Activated naive CD4-positive, alpha-beta T cell treated with anti-CD3 and anti-CD28 coated beads for 36 hours (primary cell): ENCODE data around the gene RDH11. TPM values are rescaled to one million over a fixed set of nuclear protein-coding genes. Genes with fewer than 3 reads are reported as not detected.

Source experiments
- CTCF ChIA-PET: fragments of 350-600 bp; sonication (Branson Sonifier 250); formaldehyde crosslinking; loops from one replicate; lab custom pipeline; 2021; ENCODE audit warnings: antibody characterized with exemption; lab: Charles Lee
- DNase-seq: peaks from one replicate; pipeline ENCODE4 v3.0.0-alpha.2; 2020
- H3K27ac Mint-ChIP-seq: one replicate; pipeline ENCODE4 v1.8.0; 2021; ENCODE audit warnings: mild to moderate bottlenecking, mixed read lengths
- H3K27me3 Mint-ChIP-seq: one replicate; pipeline ENCODE4 v1.8.0; 2021; ENCODE audit warnings: low read depth, mixed read lengths
- H3K36me3 Mint-ChIP-seq: one replicate; pipeline ENCODE4 v1.8.0; 2021; ENCODE audit warnings: low read depth, mixed read lengths
- H3K4me1 Mint-ChIP-seq: one replicate; pipeline ENCODE4 v1.8.0; 2021; ENCODE audit warnings: low read depth, mixed read lengths
- H3K4me3 Mint-ChIP-seq: one replicate; pipeline ENCODE4 v1.8.0; 2021; ENCODE audit warnings: mild to moderate bottlenecking, moderate library complexity, mixed read lengths
- H3K9me3 Mint-ChIP-seq: one replicate; pipeline ENCODE4 v1.8.0; 2021; ENCODE audit warnings: mixed read lengths
- intact Hi-C: fragments of 100-400 bp; cut with micrococcal nuclease; formaldehyde crosslinking; loops from one replicate; pipeline ENCODE4 v1.15.1; 2023
- total RNA-seq, 2 experiments: library from RNA; stranded (reverse); gene quantifications; one replicate each; pipeline ENCODE4 v1.2.3, GENCODE V29; 2021

Gene RDH11
- total RNA-seq, 2 experiments from 2014 or later = 58.5 to 64.3 TPM

DNA sequence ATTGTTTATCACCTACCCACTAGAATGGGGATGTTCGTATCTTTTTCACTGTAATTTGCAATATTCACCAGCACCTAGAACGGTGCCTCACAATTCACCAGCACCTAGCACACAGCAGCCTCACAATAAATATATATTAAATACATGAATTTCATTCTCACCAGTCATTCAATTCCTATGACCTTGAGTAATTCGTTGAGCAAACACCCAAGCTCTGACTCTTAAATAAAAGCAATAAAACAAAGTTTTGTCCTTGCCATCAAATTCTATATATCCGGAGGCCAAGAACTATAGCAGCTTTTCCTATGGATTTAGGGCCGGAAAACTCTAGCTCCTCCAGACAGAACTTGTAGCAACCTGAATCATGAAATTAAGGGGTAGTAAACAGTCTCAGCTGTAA lies 22.1 kb downstream of the RDH11 start:
- DNase-seq = no peak
- no peaks in the 10 kb centered on the region for H3K9me3 Mint-ChIP-seq
- CTCF ChIA-PET = interaction anchor here (0.6 to 2.4 kb wide), 8 partner anchors 9 to 449 kb away, joined by 3 to 14 read pairs (median 4); partner anchors contain the start of genes PIGH, PLEKHH1 and RDH11
- H3K27me3 Mint-ChIP-seq = no peaks in the 10 kb centered on the region
- peaks cover 46% of the 10 kb centered on the region for H3K4me1 Mint-ChIP-seq
- intact Hi-C loops = no loop called here
- peak overlapping the region; percentile 80 for H3K4me3 Mint-ChIP-seq
- no peak overlapping the region for H3K27ac Mint-ChIP-seq
- H3K36me3 Mint-ChIP-seq = peaks cover 6% of the 10 kb centered on the region

DNA sequence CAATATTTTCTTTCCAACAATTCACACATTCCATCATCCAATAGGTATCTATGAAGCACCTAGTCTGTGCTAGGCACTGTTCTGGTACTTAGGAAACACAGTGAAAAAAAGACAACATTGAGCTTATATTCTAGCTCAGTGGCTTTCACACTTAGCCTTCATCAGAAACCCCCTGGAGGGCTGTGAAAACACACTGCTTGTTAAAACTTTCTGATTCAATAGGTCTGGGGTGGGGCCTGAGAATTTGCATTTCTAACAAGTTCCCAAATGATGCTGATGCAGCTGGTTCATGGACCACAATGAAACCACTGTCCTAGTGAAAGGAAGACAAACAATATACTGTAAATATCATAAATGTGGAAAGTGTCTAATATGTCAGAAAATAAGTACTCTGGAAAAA lies 27.0 kb downstream of the RDH11 start:
- Mint-ChIP-seq H3K36me3 (no peaks in the 10 kb centered on the region), H3K9me3 (no peaks in the 10 kb centered on the region), H3K27me3 (no peaks in the 10 kb centered on the region), H3K27ac (no peak overlapping the region), H3K4me1 (peaks cover 62% of the 10 kb centered on the region), H3K4me3 (no peak overlapping the region)
- intact Hi-C loops = no loop called here
- CTCF ChIA-PET = interaction anchor here (0.7 to 2.7 kb wide), 8 partner anchors 15 to 243 kb away, joined by 3 to 14 read pairs (median 6); partner anchors contain the start of genes PIGH and RDH12
- DNase-seq = peak; percentile 49

DNA sequence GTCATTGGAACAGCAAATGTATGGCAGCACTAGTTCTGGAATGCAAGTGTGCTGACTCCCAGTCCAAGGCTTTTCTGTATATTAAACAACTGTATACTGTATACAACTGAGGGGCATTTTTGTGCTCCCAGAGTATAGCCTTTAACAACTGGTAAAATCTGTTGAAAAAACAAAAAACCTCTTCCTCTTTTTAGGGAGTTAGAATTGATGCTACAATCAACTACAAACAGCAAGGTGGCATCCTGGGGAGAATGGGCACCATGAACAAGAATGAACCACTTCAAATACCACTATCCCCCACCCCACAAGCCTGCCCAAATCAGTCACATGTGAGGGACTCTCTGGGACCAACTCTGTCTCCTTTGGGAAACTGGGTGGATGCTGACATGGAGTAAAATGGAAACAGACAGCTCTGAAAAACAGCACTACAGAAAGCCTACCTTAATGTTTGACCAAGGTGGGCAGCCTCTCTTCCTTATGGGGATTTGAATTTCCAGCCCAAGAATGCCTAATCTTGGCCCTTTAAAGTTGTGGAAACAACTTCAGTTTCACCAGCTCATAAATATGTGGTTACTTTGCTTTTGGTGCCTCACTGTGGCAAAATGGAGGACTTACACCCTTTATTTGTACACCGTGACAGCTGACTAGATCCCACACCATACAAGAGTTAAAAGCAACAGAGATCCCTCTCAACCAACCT lies 28.7 kb downstream of the RDH11 start:
- Mint-ChIP-seq H3K4me1 (peaks cover 50% of the 10 kb centered on the region), H3K36me3 (peaks cover 4% of the 10 kb centered on the region), H3K4me3 (no peak overlapping the region), H3K27me3 (no peaks in the 10 kb centered on the region), H3K9me3 (no peaks in the 10 kb centered on the region), H3K27ac (no peak overlapping the region)
- DNase-seq = peak; percentile 55
- CTCF ChIA-PET = interaction anchor here (0.6 to 5.0 kb wide), 20 partner anchors 10 to 239 kb away, joined by 3 to 60 read pairs (median 6); partner anchors contain the start of genes ARG2, PIGH and RDH12
- intact Hi-C loops = loop anchor here (1.0 kb wide), 6 partner anchors 37 to 240 kb away; partner anchors contain the start of genes ARG2 and PIGH

DNA sequence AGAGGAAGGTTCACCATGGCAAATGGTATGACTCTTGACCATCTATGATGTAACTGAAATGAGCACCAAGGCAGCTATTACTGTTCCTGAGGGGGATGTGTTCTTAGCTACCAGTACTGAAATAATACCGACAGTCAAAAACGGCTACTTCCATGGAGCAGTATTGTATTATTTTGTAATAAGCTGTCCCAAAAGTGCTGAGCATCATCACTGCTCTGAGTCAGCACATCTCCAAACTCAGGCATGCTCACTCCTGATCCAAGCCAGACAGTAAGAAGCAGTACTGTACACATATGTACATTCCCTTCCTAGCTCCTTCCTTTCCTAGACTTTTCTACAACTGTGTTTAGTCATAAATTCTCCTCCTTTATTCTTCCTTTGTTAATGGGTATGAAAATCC lies 29.7 kb downstream of the RDH11 start:
- intact Hi-C loops = no loop called here
- H3K27ac Mint-ChIP-seq = no peak overlapping the region

DNA sequence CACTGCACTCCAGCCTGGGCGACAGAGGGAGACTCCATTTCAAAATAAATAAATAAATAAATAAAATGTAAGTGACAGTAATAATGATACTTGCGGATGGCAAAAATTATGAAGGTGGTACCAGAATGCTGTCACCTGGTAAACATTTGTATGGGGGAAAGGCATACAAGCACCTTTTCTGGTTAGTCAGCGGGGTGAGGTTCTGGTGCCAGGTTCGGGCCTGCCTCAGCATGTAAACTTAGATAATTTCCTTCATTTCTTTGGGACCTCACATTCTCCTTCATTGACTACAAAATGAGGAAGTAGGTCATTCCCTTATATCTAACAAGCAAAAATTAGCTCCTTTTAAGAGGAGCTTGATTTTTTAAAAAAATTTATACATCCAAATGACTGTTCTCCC lies 31.9 kb downstream of the RDH11 start:
- Mint-ChIP-seq H3K4me1 (peaks cover 27% of the 10 kb centered on the region), H3K27me3 (no peaks in the 10 kb centered on the region), H3K27ac (no peak overlapping the region), H3K36me3 (peaks cover 5% of the 10 kb centered on the region), H3K4me3 (no peak overlapping the region), H3K9me3 (no peaks in the 10 kb centered on the region)
- CTCF ChIA-PET = interaction anchor here (0.6 to 5.0 kb wide), 9 partner anchors 19 to 155 kb away, joined by 3 to 60 read pairs (median 3); partner anchors contain the start of gene ARG2
- intact Hi-C loops = no loop called here
- no peak for DNase-seq

More for the DNA sequence above, 29.7 kb downstream of the RDH11 start:
- Mint-ChIP-seq H3K36me3 (peaks cover 4% of the 10 kb centered on the region), H3K9me3 (no peaks in the 10 kb centered on the region), H3K4me3 (no peak overlapping the region), H3K4me1 (peaks cover 41% of the 10 kb centered on the region), H3K27me3 (no peaks in the 10 kb centered on the region)
- CTCF ChIA-PET = interaction anchor here (0.7 to 5.0 kb wide), 12 partner anchors 9 to 238 kb away, joined by 3 to 60 read pairs (median 6); partner anchors contain the start of genes ARG2 and PIGH
- DNase-seq = no peak

DNA sequence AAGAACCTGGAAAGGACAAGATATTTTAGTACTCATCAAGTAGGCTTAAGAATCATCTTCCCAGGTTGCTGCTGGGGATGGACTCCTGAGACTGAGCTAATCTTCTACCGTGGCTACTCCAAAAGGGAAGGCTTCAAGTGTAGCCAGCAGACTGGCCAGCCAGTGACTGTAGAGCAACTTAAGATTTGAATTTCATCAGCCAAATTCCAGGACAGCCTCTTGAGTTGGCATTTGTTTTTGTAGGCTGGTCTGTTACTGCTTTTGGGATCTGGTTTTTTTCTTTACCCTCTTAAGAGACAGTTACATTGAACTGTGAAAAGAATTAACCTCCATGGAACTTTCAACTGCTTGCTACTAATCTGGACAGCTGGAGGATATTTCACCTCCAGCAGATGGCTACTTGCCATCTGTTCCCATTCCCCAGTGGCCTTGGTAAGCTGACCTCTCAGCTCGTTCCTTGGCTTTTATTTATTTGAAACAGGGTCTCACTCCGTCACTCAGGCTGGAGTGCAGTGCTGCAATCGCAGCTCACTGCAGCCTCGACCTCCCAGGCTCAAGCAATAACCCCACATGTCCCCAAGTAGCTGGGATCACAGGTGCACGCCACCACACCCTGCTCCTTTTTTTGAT lies 41.8 kb downstream of the RDH11 start:
- CTCF ChIA-PET = interaction anchor here (1.0 to 2.0 kb wide), 5 partner anchors 15 to 84 kb away, joined by 3 to 5 read pairs (median 4); no protein-coding TSS in a partner anchor
- H3K36me3 Mint-ChIP-seq = peaks cover 15% of the 10 kb centered on the region

DNA sequence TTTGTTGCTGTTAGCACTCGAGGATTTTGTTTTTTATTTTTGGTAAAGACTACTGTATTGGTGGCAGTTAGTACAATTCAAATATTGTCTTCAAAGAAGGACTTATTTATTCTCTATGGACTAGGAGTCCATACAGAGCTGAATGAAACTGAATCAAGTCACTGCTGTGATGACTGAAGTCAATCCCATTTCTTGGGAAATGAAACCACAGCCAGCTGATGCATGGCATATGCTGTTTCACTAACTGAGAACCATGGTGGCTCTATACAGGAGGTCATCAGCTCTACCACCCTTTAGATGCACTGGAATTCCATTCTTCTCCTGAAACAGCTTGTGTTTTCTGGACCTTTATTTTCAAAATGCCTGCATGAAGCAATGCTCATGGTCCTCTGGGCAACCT lies 43.4 kb downstream of the RDH11 start:
- Mint-ChIP-seq H3K36me3 (peaks cover 12% of the 10 kb centered on the region), H3K4me1 (no peaks in the 10 kb centered on the region), H3K9me3 (no peaks in the 10 kb centered on the region), H3K4me3 (no peak overlapping the region), H3K27ac (no peak overlapping the region), H3K27me3 (no peaks in the 10 kb centered on the region)
- CTCF ChIA-PET = interaction anchor here (1.0 to 1.3 kb wide), 3 partner anchors 47 to 52 kb away, joined by 3 to 6 read pairs (median 5); partner anchors contain the start of gene PIGH
- intact Hi-C loops = no loop called here
- DNase-seq = no peak

More for the DNA sequence above, 41.8 kb downstream of the RDH11 start:
- H3K9me3 Mint-ChIP-seq = no peaks in the 10 kb centered on the region
- no peak overlapping the region for H3K4me3 Mint-ChIP-seq
- no peak for DNase-seq
- no peaks in the 10 kb centered on the region for H3K27me3 Mint-ChIP-seq
- no peak overlapping the region for H3K27ac Mint-ChIP-seq
- H3K4me1 Mint-ChIP-seq = no peaks in the 10 kb centered on the region
- intact Hi-C loops = no loop called here

DNA sequence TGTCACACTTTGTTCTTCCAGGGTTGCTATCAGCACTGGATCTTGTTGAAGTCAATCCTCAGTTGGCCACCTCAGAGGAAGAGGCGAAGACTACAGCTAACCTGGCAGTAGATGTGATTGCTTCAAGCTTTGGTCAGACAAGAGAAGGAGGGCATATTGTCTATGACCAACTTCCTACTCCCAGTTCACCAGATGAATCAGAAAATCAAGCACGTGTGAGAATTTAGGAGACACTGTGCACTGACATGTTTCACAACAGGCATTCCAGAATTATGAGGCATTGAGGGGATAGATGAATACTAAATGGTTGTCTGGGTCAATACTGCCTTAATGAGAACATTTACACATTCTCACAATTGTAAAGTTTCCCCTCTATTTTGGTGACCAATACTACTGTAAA lies 44.9 kb downstream of the RDH11 start:
- no peak for DNase-seq
- no peaks in the 10 kb centered on the region for H3K4me1 Mint-ChIP-seq
- intact Hi-C loops = no loop called here
- peaks cover 15% of the 10 kb centered on the region for H3K36me3 Mint-ChIP-seq
- H3K27ac Mint-ChIP-seq = no peak overlapping the region
- no peaks in the 10 kb centered on the region for H3K27me3 Mint-ChIP-seq
- no peaks in the 10 kb centered on the region for H3K9me3 Mint-ChIP-seq
- H3K4me3 Mint-ChIP-seq = no peak overlapping the region
- CTCF ChIA-PET = interaction anchor here (1.2 kb wide), 1 partner anchor 32 kb away, joined by 4 read pairs; no protein-coding TSS in a partner anchor

DNA sequence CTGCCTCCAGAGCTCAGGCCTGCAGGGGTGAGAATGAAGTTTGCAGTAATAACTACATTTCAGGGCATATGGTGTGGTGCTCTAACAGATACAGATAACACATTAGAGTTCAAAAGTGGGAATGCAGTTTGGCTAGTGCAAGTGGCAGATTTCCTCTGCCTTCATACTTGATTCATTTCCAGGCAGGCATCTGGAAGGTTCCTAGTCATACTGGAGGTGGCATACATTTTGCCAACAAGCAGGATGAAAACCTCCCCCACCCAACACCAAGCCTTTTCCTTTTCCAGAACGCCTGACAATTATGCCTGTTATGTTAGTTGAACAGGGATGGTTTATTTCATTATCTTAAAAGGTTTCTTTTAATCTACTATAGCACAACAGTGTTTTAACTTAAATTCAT lies 45.4 kb downstream of the RDH11 start:
- Mint-ChIP-seq H3K36me3 (peaks cover 16% of the 10 kb centered on the region), H3K4me1 (no peaks in the 10 kb centered on the region), H3K27me3 (no peaks in the 10 kb centered on the region), H3K9me3 (no peaks in the 10 kb centered on the region), H3K27ac (no peak overlapping the region), H3K4me3 (no peak overlapping the region)
- intact Hi-C loops = no loop called here
- DNase-seq = no peak
- CTCF ChIA-PET = interaction anchor here (1.2 kb wide), 1 partner anchor 31 kb away, joined by 4 read pairs; no protein-coding TSS in a partner anchor

DNA sequence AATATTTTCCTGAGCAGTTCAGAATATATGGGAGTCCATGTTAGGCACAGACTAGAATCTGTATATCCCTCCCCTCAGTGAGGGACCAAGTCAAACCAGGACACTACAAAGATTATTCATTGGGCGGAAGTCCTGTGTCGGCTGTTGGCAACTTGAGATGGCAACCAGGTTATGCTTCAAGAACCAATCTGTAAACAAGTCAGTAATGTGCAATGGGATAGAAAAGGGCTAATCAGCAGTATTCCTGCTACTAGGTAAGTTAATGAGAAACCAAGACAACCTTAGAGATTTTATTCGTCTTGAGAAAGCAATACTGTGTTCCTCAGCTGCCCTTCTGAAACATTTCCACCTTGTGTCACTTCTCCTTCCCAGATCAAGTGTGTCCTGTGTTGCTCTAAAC lies 49.4 kb downstream of the RDH11 start:
- intact Hi-C loops = no loop called here
- Mint-ChIP-seq H3K4me1 (peaks cover 14% of the 10 kb centered on the region), H3K36me3 (peaks cover 15% of the 10 kb centered on the region), H3K27ac (no peak overlapping the region), H3K27me3 (no peaks in the 10 kb centered on the region), H3K9me3 (no peaks in the 10 kb centered on the region), H3K4me3 (no peak overlapping the region)
- no peak for DNase-seq
- CTCF ChIA-PET = no interaction called here

DNA sequence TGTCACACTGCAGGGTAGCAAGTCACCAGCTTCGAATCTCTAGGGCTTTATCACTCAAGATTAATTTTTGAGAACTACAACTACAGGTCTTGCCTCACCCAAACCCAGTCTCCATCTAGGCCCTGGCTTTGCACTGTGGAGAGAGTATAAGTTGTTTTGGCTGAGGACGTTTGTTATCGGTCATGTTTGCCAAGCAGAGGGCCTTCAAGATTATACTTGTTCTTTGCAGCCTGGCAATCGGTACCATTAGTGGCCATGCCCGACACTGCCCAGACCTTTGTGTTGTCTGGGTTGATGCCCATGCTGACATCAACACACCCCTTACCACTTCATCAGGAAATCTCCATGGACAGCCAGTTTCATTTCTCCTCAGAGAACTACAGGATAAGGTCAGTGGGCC lies 50.1 kb downstream of the RDH11 start:
- H3K36me3 Mint-ChIP-seq = peaks cover 15% of the 10 kb centered on the region
- no peak for DNase-seq
- no peaks in the 10 kb centered on the region for H3K9me3 Mint-ChIP-seq
- peaks cover 14% of the 10 kb centered on the region for H3K4me1 Mint-ChIP-seq
- no peak overlapping the region for H3K4me3 Mint-ChIP-seq
- H3K27ac Mint-ChIP-seq = no peak overlapping the region
- H3K27me3 Mint-ChIP-seq = no peaks in the 10 kb centered on the region
- CTCF ChIA-PET = interaction anchor here (0.6 kb wide), 1 partner anchor 1726 kb away, joined by 4 read pairs; no protein-coding TSS in a partner anchor
- intact Hi-C loops = no loop called here

DNA sequence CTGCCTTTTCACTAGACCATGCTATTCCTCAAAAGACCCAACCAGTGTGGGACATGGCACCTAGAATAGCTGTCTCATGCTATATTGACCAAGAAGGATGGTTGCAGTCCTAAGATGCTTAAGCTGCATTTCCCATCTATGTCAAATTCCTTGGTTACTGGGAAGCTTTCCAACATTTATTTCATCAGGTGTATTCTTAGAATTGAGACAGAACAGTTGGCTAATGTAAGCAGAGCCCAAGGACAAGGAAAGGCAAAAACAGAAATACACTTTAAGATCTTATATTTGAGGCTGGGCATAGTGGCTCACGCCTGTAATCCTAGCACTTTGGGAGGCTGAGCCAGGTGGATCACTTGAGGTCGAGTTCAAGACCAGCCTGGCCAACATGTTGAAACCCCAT lies 51.1 kb downstream of the RDH11 start:
- intact Hi-C loops = no loop called here
- H3K9me3 Mint-ChIP-seq = no peaks in the 10 kb centered on the region
- H3K36me3 Mint-ChIP-seq = peaks cover 15% of the 10 kb centered on the region
- CTCF ChIA-PET = interaction anchor here (0.6 to 1.6 kb wide), 5 partner anchors 19 to 224 kb away, joined by 3 to 5 read pairs (median 4); partner anchors contain the start of gene PIGH
- H3K27ac Mint-ChIP-seq = no peak overlapping the region
- H3K4me1 Mint-ChIP-seq = peaks cover 14% of the 10 kb centered on the region
- no peak for DNase-seq
- H3K4me3 Mint-ChIP-seq = no peak overlapping the region
- no peaks in the 10 kb centered on the region for H3K27me3 Mint-ChIP-seq
